GM23338 (cell line): ENCODE results near the gene ULK2.

ENCODE experiments used
- CREB1 ChIP-seq: fragments of 250-450 bp; sonication (Bioruptor Pico); IDR thresholded peaks from 2 replicates; pipeline ENCODE4 v1.5.0; 2020; ENCODE audit warnings: low read depth, mild to moderate bottlenecking, moderate library complexity
- EZH2 ChIP-seq: fragments of 200-600 bp; sonication (generic); IDR thresholded peaks from one replicate; pipeline ENCODE4 v1.8.0; 2017; ENCODE audit warnings: antibody characterized with exemption, mild to moderate bottlenecking, low read depth; ENCODE audit not compliant: unreplicated experiment
- EZH2phosphoT487 ChIP-seq: fragments of 200-600 bp; sonication (generic); IDR thresholded peaks from one replicate; pipeline ENCODE4 v1.8.1; 2018; ENCODE audit warnings: antibody characterized with exemption; ENCODE audit not compliant: unreplicated experiment
- JUNB ChIP-seq: IDR thresholded peaks from one replicate; pipeline ENCODE4 v1.6.1; 2016; ENCODE audit warnings: antibody characterized with exemption; ENCODE audit not compliant: unreplicated experiment
- NANOG ChIP-seq: IDR thresholded peaks from 2 replicates; pipeline ENCODE4 v1.6.1; 2016; ENCODE audit warnings: antibody characterized with exemption, borderline replicate concordance
- POLR2AphosphoS5 ChIP-seq: IDR thresholded peaks from 2 replicates; pipeline ENCODE4 v1.6.1; 2016; ENCODE audit warnings: antibody characterized with exemption, low read depth
- ZNF331 ChIP-seq: fragments of 250-450 bp; sonication (Bioruptor Pico); IDR thresholded peaks from 2 replicates; pipeline ENCODE4 v1.5.0; 2020; ENCODE audit warnings: low read depth, mild to moderate bottlenecking, moderate library complexity
- TF ChIP-seq, protein P1 (sequence below), 2 experiments: fragments of 200-600 bp in 1 of 2; sonication (generic) in 1 of 2; conservative IDR thresholded peaks; 2 replicates each; pipeline versions ENCODE4 v1.5.1 to v1.6.1; 2016 to 2017; ENCODE audit warnings: antibody characterized with exemption in 2 of 2, low read depth in 2 of 2, mild to moderate bottlenecking in 2 of 2, moderate library complexity in 1 of 2

DNA sequence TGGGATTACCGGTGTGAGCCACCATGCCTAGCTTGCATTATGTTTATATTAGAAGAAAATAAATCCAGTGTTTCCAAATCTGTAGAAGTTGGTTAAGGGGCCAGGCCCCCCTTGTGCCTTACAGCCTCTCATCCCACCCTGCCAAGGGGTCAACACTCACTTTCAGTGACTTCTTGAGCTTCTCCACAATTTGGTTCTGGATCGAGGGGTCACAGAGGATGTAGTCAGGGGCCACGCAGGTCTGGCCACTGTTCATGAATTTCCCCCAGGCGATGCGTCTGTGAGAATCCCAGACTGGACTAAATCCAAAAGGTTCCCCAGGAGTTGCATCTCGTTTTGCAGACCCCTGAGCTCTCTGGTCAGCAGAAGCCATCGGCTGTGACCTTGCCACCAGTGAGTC, 126.8 kb downstream of the ULK2 start:
- TF ChIP-seq, protein P1, sequence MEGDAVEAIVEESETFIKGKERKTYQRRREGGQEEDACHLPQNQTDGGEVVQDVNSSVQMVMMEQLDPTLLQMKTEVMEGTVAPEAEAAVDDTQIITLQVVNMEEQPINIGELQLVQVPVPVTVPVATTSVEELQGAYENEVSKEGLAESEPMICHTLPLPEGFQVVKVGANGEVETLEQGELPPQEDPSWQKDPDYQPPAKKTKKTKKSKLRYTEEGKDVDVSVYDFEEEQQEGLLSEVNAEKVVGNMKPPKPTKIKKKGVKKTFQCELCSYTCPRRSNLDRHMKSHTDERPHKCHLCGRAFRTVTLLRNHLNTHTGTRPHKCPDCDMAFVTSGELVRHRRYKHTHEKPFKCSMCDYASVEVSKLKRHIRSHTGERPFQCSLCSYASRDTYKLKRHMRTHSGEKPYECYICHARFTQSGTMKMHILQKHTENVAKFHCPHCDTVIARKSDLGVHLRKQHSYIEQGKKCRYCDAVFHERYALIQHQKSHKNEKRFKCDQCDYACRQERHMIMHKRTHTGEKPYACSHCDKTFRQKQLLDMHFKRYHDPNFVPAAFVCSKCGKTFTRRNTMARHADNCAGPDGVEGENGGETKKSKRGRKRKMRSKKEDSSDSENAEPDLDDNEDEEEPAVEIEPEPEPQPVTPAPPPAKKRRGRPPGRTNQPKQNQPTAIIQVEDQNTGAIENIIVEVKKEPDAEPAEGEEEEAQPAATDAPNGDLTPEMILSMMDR (conservative IDR thresholded peaks at IDR 0.05; ENCODE audit: low read depth in 2 of 2), result no peak
- TF ChIP-seq ZNF331 (CRISPR knock-in tag) (no peak), EZH2 (no peak), POLR2AphosphoS5 (no peak), CREB1 (CRISPR knock-in tag) (no peak), JUNB (no peak), NANOG (no peak), EZH2phosphoT487 (no peak)
